Tibial artery (tissue), 4 donors: ENCODE measurements around the gene AJM1.

Source experiments
- DNase-seq, 2 donors: peaks; one replicate each; pipeline ENCODE4 v3.0.0-alpha.2; 2019
- H3K27ac ChIP-seq, 2 donors: fragments of 200-600 bp; sonication (generic) in 1 of 2; 1 replicate in 1 of 2; 2 replicates in 1 of 2; pipeline ENCODE4 v1.5.1; 2018 to 2019; ENCODE audit warnings: mild to moderate bottlenecking in 1 of 2
- H3K27me3 ChIP-seq, 2 donors: fragments of 200-600 bp; sonication (generic) in 1 of 2; one replicate each; pipeline versions ENCODE4 v1.5.1 to v1.6.0; 2016 to 2019
- H3K36me3 ChIP-seq, 3 donors: fragments of 200-600 bp; sonication (generic) in 2 of 3; one replicate each; pipeline ENCODE4 v1.5.1; 2016 to 2019; ENCODE audit warnings: mild to moderate bottlenecking in 2 of 3
- H3K4me1 ChIP-seq, 4 donors: fragments of 200-600 bp; sonication (generic) in 2 of 4; 1 replicate in 3 of 4; 2 replicates in 1 of 4; pipeline ENCODE4 v1.5.1; 2016 to 2019
- H3K4me3 ChIP-seq, 2 donors: fragments of 200-600 bp; sonication (generic) in 1 of 2; 1 replicate in 1 of 2; 2 replicates in 1 of 2; pipeline ENCODE4 v1.5.1; 2018 to 2019; ENCODE audit warnings: mild to moderate bottlenecking in 2 of 2
- H3K9me3 ChIP-seq, 3 donors: fragments of 200-600 bp; sonication (generic) in 1 of 3; one replicate each; pipeline ENCODE4 v1.5.1; 2016 to 2019
- CTCF ChIP-seq, 2 experiments: fragments of 200-600 bp in 1 of 2; fragments of 450-650 bp in 1 of 2; IDR thresholded peaks; one replicate each; pipeline ENCODE4 v1.5.1; 2017 to 2019; ENCODE audit warnings: antibody characterized with exemption in 2 of 2, mild to moderate bottlenecking in 1 of 2, moderate library complexity in 1 of 2
- intact Hi-C: fragments of 100-400 bp; cut with DNase I; formaldehyde crosslinking; loops from one replicate; pipeline ENCODE4 v1.15.0; 2023; ENCODE audit warnings: low total_unique reads

The AJM1 gene

GRCh38 chr9:136807281-136808074, 34.8 kb upstream of the AJM1 start, which contains the start of gene RABL6:
Gene RABL6 (plus strand): TSS chr9:136807948. CDS start chr9:136808197, 249 bp downstream.
- Histone ChIP-seq H3K36me3 (peaks cover 0 to 16% (median 0%) of the 10 kb centered on the region in 3 donors), H3K27ac (peak within 1 kb of the TSS; percentile 83 to 93), H3K4me3 (peak within 1 kb of the TSS; percentile 94 to 99), H3K4me1 (peaks cover 0 to 52% (median 26%) of the 10 kb centered on the region in 4 donors), H3K9me3 (no peaks in the 10 kb centered on the region), H3K27me3 (peaks cover 0 to 10% of the 10 kb centered on the region in 2 donors)
- peak in 1 of 2 experiments; percentile 31 for TF ChIP-seq CTCF (IDR thresholded peaks at IDR 0.05)
- DNase-seq = peak; percentile 57 to 86
- intact Hi-C loops = loop anchor here (5.0 kb wide), 1 partner anchor 35 kb away; the partner anchor contains the start of gene AJM1

- peaks cover 0 to 4% of the 10 kb centered on the region in 2 donors for H3K27me3 ChIP-seq
- peak overlapping the region; percentile 69 to 83 for H3K27ac ChIP-seq
- no peak for TF ChIP-seq CTCF (IDR thresholded peaks at IDR 0.05)
- peaks cover 0 to 52% (median 26%) of the 10 kb centered on the region in 4 donors for H3K4me1 ChIP-seq
- peaks cover 0 to 23% (median 6%) of the 10 kb centered on the region in 3 donors for H3K36me3 ChIP-seq
- H3K4me3 ChIP-seq = peak overlapping the region; percentile 94 to 99
- intact Hi-C loops = loop anchor here (5.0 kb wide), 1 partner anchor 34 kb away; the partner anchor contains the start of gene AJM1
- DNase-seq = no peak
- H3K9me3 ChIP-seq = no peaks in the 10 kb centered on the region
Observed at GRCh38 chr9:136808075-136808805, 34.0 kb upstream of the AJM1 start.

- no peak for TF ChIP-seq CTCF (IDR thresholded peaks at IDR 0.05)
- H3K27me3 ChIP-seq = no peaks in the 10 kb centered on the region
- peaks cover 0 to 52% (median 26%) of the 10 kb centered on the region in 4 donors for H3K4me1 ChIP-seq
- H3K36me3 ChIP-seq = peaks cover 0 to 26% (median 6%) of the 10 kb centered on the region in 3 donors
- no peaks in the 10 kb centered on the region for H3K9me3 ChIP-seq
- peak overlapping the region; percentile 94 to 99 for H3K4me3 ChIP-seq
- no peak for DNase-seq
- intact Hi-C loops = loop anchor here (5.0 kb wide), 1 partner anchor 34 kb away; the partner anchor contains the start of gene AJM1
- H3K27ac ChIP-seq = peak overlapping the region; percentile 69 to 83
Observed at GRCh38 chr9:136808806-136809158, 33.5 kb upstream of the AJM1 start.

- no peak overlapping the region for H3K27ac ChIP-seq
- H3K4me1 ChIP-seq = peaks cover 0 to 11% (median 5%) of the 10 kb centered on the region in 4 donors
- no peaks in the 10 kb centered on the region for H3K27me3 ChIP-seq
- H3K9me3 ChIP-seq = no peaks in the 10 kb centered on the region
- H3K36me3 ChIP-seq = peaks cover 6 to 30% (median 15%) of the 10 kb centered on the region in 3 donors
- no peak for TF ChIP-seq CTCF (IDR thresholded peaks at IDR 0.05)
- no peak for DNase-seq
- H3K4me3 ChIP-seq = no peak overlapping the region
- intact Hi-C loops = no loop called here
Observed at GRCh38 chr9:136814725-136815421, 27.4 kb upstream of the AJM1 start.

- no peaks in the 10 kb centered on the region for H3K27me3 ChIP-seq
- peaks cover 0 to 5% (median 3%) of the 10 kb centered on the region in 4 donors for H3K4me1 ChIP-seq
- DNase-seq = no peak
- H3K27ac ChIP-seq = no peak overlapping the region
- no peak overlapping the region for H3K4me3 ChIP-seq
- intact Hi-C loops = no loop called here
- no peaks in the 10 kb centered on the region for H3K9me3 ChIP-seq
- peaks cover 6 to 27% (median 15%) of the 10 kb centered on the region in 3 donors for H3K36me3 ChIP-seq
- TF ChIP-seq CTCF (IDR thresholded peaks at IDR 0.05) = no peak
Observed at GRCh38 chr9:136815422-136815782, 26.9 kb upstream of the AJM1 start.
